ENCODE data around the gene ACSL1. TPM values are rescaled to one million over a fixed set of nuclear protein-coding genes. Genes with fewer than 3 reads are reported as not detected.
"Not testable (repeated sequence)": the region's sequence is repeated elsewhere in the genome, so short reads cannot be mapped to it uniquely, and the experiment has no call there.

The ACSL1 gene
- polyA plus RNA-seq, 2 of the 4 experiments (the other 2 are of a cell fraction), result 10.0 to 12.4 TPM

- CTCF ChIA-PET, result interaction anchor here (0.9 kb wide), 1 partner anchor 241 kb away, joined by 4 read pairs; no protein-coding TSS in a partner anchor
- Histone ChIP-seq H3K4me3 (no peak overlapping the region), H3K9me3 (no peaks in the 10 kb centered on the region), H3K27ac (no peak overlapping the region), H3K4me1 (peaks cover 5% of the 10 kb centered on the region; the same call in 2 of the 3 replicates), H3K4me2 (no peak overlapping the region)
- 88% methylated on average over 4 of the region's 4 CpGs for WGBS (ENCODE audit: missing lambda C conversion rate)
- no peak for TF ChIP-seq NR3C1 (IDR thresholded peaks at IDR 0.05)
- TF ChIP-seq BCL3 (IDR thresholded peaks at IDR 0.05), result no peak
- TF ChIP-seq MYC (IDR thresholded peaks at IDR 0.05; ENCODE audit: borderline replicate concordance, low read length), result no peak
- TF ChIP-seq NPAS2 (CRISPR knock-in tag; IDR thresholded peaks at IDR 0.05; ENCODE audit: borderline replicate concordance), result no peak
- TF ChIP-seq JUNB (IDR thresholded peaks at IDR 0.05), result no peak
- no peak for TF ChIP-seq TP53 (CRISPR knock-in tag; IDR thresholded peaks at IDR 0.05)
- no peak for TF ChIP-seq KDM5A (IDR thresholded peaks at IDR 0.05)
- TF ChIP-seq FOSB (CRISPR knock-in tag; IDR thresholded peaks at IDR 0.05), result no peak
- TF ChIP-seq HOXB5 (CRISPR knock-in tag; IDR thresholded peaks at IDR 0.05), result no peak
- TF ChIP-seq HDAC2 (IDR thresholded peaks at IDR 0.05), result no peak
- TF ChIP-seq HES2 (IDR thresholded peaks at IDR 0.05), result no peak
- TF ChIP-seq HOXA7 (CRISPR knock-in tag; IDR thresholded peaks at IDR 0.05), result no peak
- no peak for TF ChIP-seq TFCP2L1 (CRISPR knock-in tag; IDR thresholded peaks at IDR 0.05)
- no peak for TF ChIP-seq ZFP36 (IDR thresholded peaks at IDR 0.05; ENCODE audit: borderline replicate concordance, partially characterized antibody)
- TF ChIP-seq NFE2L2 (conservative IDR thresholded peaks at IDR 0.05; ENCODE audit: low read length), result no peak
- no peak for ATAC-seq
- no peak for DNase-seq (ENCODE audit: low read depth in 1 of 2, low spot score in 1 of 2)
- POLR2A ChIA-PET, result no interaction called here
- no peak for FAIRE-seq
Measured at GRCh38 chr4:184743650-184744049, 82.1 kb downstream of the ACSL1 start.

- H3K4me2 ChIP-seq, POLR2A ChIA-PET: not testable (repeated sequence)
- WGBS (ENCODE audit: missing lambda C conversion rate), result no CpG with 5 or more reads among the region's 1 CpG
Measured at GRCh38 chr4:184741651-184742050, 84.1 kb downstream of the ACSL1 start.

DNA sequence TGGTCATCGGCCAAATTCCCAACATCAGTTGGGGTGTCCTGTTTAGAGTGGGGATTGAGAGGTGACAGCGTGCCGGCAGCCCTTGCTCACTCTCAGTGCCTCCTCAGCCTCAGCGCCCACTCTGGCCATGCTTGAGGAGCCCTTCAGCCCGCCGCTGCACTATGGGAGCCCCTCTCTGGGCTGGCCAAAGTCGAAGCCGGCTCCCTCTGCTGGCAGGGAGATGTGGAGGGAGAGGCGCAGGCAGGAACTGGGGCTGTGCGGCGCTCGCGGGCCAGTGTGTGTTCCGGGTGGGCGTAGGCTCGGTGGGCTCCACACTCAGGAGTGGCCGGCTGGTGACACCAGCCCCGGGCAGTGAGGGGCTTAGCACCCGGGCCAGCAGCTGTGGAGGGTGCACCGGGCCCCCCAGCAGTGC lies 84.8 kb downstream of the ACSL1 start:
- H3K4me1 ChIP-seq, result peaks cover 2% of the 10 kb centered on the region; the same call in 2 of the 3 replicates
- no peak overlapping the region for H3K4me3 ChIP-seq
- H3K27ac ChIP-seq, result no peak overlapping the region
- TF ChIP-seq CHD2 (IDR thresholded peaks at IDR 0.05; ENCODE audit: low read length, partially characterized antibody), result no peak
- no CpG with 5 or more reads among the region's 20 CpGs for WGBS (ENCODE audit: missing lambda C conversion rate)
- no peak for FAIRE-seq
- no peaks in the 10 kb centered on the region for H3K9me3 ChIP-seq
- no peak for ATAC-seq
- H3K4me2 ChIP-seq, result no peak overlapping the region
- DNase-seq (ENCODE audit: low read depth in 1 of 2, low spot score in 1 of 2), result no peak
- POLR2A ChIA-PET, result no interaction called here
- CTCF ChIA-PET, result interaction anchor here (2.4 kb wide), 1 partner anchor 243 kb away, joined by 7 read pairs; no protein-coding TSS in a partner anchor

More at GRCh38 chr4:184741651-184742050, 84.1 kb downstream of the ACSL1 start:
- DNase-seq (ENCODE audit: low read depth in 1 of 2, low spot score in 1 of 2); H3K4me3 ChIP-seq; H3K4me1 ChIP-seq; H3K9me3 ChIP-seq; ATAC-seq; H3K27ac ChIP-seq; FAIRE-seq: not testable (repeated sequence)
- CTCF ChIA-PET, result interaction anchor here (2.4 kb wide), 1 partner anchor 242 kb away, joined by 7 read pairs; no protein-coding TSS in a partner anchor

DNA sequence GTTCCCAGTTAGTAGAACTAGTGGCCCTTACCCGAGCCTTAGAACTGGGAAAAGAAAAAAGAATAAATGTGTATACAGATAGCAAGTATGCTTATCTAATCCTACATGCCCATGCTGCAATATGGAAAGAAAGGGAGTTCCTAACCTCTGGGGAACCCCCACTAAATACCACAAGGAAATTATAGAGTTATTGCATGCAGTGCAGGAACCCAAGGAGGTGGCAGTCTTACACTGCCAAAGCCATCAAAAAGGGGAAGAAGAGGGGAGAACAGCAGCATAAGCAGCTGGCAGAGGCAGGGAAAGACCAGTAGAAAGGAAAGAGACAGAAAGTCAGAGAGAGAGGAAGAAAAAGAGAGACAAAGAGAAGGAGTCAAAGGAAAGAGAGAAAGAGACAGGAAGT lies 86.2 kb downstream of the ACSL1 start:
- DNase-seq (ENCODE audit: low read depth in 1 of 2, low spot score in 1 of 2); POLR2A ChIA-PET; FAIRE-seq; ATAC-seq; CTCF ChIA-PET; H3K4me2 ChIP-seq; H3K27ac ChIP-seq; H3K9me3 ChIP-seq; H3K4me1 ChIP-seq; H3K4me3 ChIP-seq: not testable (repeated sequence)
- WGBS (ENCODE audit: missing lambda C conversion rate), result 27% methylated on average over 1 of the region's 1 CpG

DNA sequence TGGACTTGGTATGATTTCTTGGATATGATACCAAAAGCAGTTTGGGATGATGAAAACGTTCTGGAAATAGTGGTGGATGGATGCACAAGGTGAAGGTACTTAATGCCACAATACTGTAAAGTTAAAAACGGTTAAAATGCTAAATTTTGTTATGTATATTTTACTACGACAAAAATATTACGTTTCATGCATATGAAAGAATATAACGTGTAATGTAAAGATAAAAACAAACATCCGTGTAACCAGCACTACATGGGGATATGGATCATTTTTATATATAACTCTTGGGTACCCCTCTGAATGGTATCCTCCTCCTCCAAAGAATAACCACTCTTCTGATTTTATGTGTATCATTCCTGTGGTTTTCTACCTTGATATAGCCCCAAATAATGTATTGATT lies 91.0 kb downstream of the ACSL1 start:
- 49% methylated on average over 6 of the region's 6 CpGs for WGBS (ENCODE audit: missing lambda C conversion rate)
- H3K27ac ChIP-seq, result peak overlapping the region; percentile 73 to 78
- H3K4me2 ChIP-seq, result peak overlapping the region; percentile 76
- ChIA-PET POLR2A (interaction anchor here (0.6 to 1.3 kb wide), 8 partner anchors 11 to 469 kb away, joined by 3 to 8 read pairs (median 4); partner anchors contain the start of genes CASP3, IRF2 and PRIMPOL), CTCF (interaction anchor here (1.3 to 3.2 kb wide), 4 partner anchors 11 to 471 kb away, joined by 3 to 13 read pairs (median 6); no protein-coding TSS in a partner anchor)
- peak overlapping the region; percentile 86 for H3K4me3 ChIP-seq
- TF ChIP-seq JUNB (IDR thresholded peaks at IDR 0.05) (no peak), HMGXB4 (CRISPR knock-in tag; IDR thresholded peaks at IDR 0.05; ENCODE audit: borderline replicate concordance) (no peak), MAZ (IDR thresholded peaks at IDR 0.05; ENCODE audit: borderline replicate concordance, low read depth, low read length) (no peak), MYC (IDR thresholded peaks at IDR 0.05; ENCODE audit: borderline replicate concordance, low read length) (no peak), EHF (CRISPR knock-in tag; IDR thresholded peaks at IDR 0.05) (no peak), HOXA7 (CRISPR knock-in tag; IDR thresholded peaks at IDR 0.05) (no peak)
- TF ChIP-seq, protein P1, sequence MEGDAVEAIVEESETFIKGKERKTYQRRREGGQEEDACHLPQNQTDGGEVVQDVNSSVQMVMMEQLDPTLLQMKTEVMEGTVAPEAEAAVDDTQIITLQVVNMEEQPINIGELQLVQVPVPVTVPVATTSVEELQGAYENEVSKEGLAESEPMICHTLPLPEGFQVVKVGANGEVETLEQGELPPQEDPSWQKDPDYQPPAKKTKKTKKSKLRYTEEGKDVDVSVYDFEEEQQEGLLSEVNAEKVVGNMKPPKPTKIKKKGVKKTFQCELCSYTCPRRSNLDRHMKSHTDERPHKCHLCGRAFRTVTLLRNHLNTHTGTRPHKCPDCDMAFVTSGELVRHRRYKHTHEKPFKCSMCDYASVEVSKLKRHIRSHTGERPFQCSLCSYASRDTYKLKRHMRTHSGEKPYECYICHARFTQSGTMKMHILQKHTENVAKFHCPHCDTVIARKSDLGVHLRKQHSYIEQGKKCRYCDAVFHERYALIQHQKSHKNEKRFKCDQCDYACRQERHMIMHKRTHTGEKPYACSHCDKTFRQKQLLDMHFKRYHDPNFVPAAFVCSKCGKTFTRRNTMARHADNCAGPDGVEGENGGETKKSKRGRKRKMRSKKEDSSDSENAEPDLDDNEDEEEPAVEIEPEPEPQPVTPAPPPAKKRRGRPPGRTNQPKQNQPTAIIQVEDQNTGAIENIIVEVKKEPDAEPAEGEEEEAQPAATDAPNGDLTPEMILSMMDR (IDR thresholded peaks at IDR 0.05), result no peak
- no peaks in the 10 kb centered on the region for H3K9me3 ChIP-seq
- ATAC-seq, result no peak
- DNase-seq (ENCODE audit: low read depth in 1 of 2, low spot score in 1 of 2), result no peak
- peaks cover 3% of the 10 kb centered on the region; the same call in 1 of the 3 replicates for H3K4me1 ChIP-seq
- FAIRE-seq, result no peak

Data from A549 (cell line).